Thoracic aorta (tissue), 2 donors: Measurements from ENCODE around the gene NR2E1. TPM values are rescaled to one million over a fixed set of nuclear protein-coding genes. Genes with fewer than 3 reads are reported as not detected.

Experiments
- ATAC-seq: fragments of 150-250 bp; one replicate; pipeline ENCODE4 v1.8.0; 2017; ENCODE audit warnings: low read depth; ENCODE audit not compliant: insufficient number of reproducible peaks, low FRiP score
- DNase-seq: peaks from one replicate; pipeline ENCODE4 v3.0.0-alpha.2; 2020; ENCODE audit warnings: low spot score
- H3K27ac ChIP-seq, 2 donors: fragments of 200-600 bp; sonication (generic); 1 replicate in 1 of 2; 2 replicates in 1 of 2; pipeline ENCODE4 v1.5.1; 2016; ENCODE audit warnings: mild to moderate bottlenecking in 2 of 2, moderate library complexity in 2 of 2
- H3K27me3 ChIP-seq: fragments of 200-600 bp; sonication (generic); replicated peaks from 2 replicates; pipeline ENCODE4 v1.6.0; 2016; ENCODE audit warnings: mild to moderate bottlenecking; ENCODE audit not compliant: insufficient read depth
- H3K36me3 ChIP-seq: fragments of 200-600 bp; sonication (generic); one replicate; pipeline ENCODE4 v1.5.1; 2016
- H3K4me1 ChIP-seq, 2 donors: fragments of 200-600 bp; sonication (generic); 1 replicate in 1 of 2; 2 replicates in 1 of 2; pipeline versions ENCODE4 v1.5.1 to v1.6.0; 2016; ENCODE audit warnings: low read depth in 2 of 2, mild to moderate bottlenecking in 1 of 2; ENCODE audit not compliant: control insufficient read depth in 1 of 2
- H3K4me3 ChIP-seq: fragments of 200-600 bp; sonication (generic); 2 replicates; pipeline ENCODE4 v1.5.1; 2016; ENCODE audit warnings: mild to moderate bottlenecking
- H3K9me3 ChIP-seq: fragments of 200-600 bp; sonication (generic); 2 replicates; pipeline ENCODE4 v1.5.1; 2016
- CTCF ChIP-seq: fragments of 200-600 bp; sonication (generic); IDR thresholded peaks from one replicate; pipeline ENCODE4 v1.5.1; 2019; ENCODE audit warnings: antibody characterized with exemption
- total RNA-seq, 2 donors: library from RNA; depleted of rRNA; stranded (reverse); fragments of >200 nt; gene quantifications; one replicate each; pipeline versions ENCODE4 v1.1.0 to v1.2.3, GENCODE V29; 2016

Gene NR2E1
- total RNA-seq, 2 donors from 2014 or later, result not detected

GRCh38 chr6:108161724-108162282, 4.0 kb upstream of the NR2E1 start:
- Histone ChIP-seq H3K4me3 (no peak overlapping the region), H3K4me1 (peaks cover 23 to 42% of the 10 kb centered on the region in 2 donors), H3K27ac (no peak overlapping the region), H3K9me3 (no peaks in the 10 kb centered on the region), H3K27me3 (peaks cover 23% of the 10 kb centered on the region), H3K36me3 (no peaks in the 10 kb centered on the region)
- no peak for DNase-seq
- ATAC-seq, result no peak
- no peak for TF ChIP-seq CTCF

GRCh38 chr6:108163267-108163643, 2.6 kb upstream of the NR2E1 start:
- Histone ChIP-seq H3K9me3 (no peaks in the 10 kb centered on the region), H3K36me3 (no peaks in the 10 kb centered on the region), H3K27ac (no peak overlapping the region), H3K4me1 (peaks cover 19 to 35% of the 10 kb centered on the region in 2 donors), H3K4me3 (no peak overlapping the region), H3K27me3 (peaks cover 27% of the 10 kb centered on the region)
- DNase-seq (no peak), ATAC-seq (no peak)
- TF ChIP-seq CTCF, result no peak

GRCh38 chr6:108163644-108164542, 1.9 kb upstream of the NR2E1 start:
- no peak overlapping the region for H3K4me3 ChIP-seq
- no peak for ATAC-seq

GRCh38 chr6:108164543-108164814, 1.3 kb upstream of the NR2E1 start:
- Histone ChIP-seq H3K36me3 (no peaks in the 10 kb centered on the region), H3K4me1 (peaks cover 26 to 47% of the 10 kb centered on the region in 2 donors), H3K9me3 (no peaks in the 10 kb centered on the region), H3K4me3 (peak overlapping the region; percentile 49), H3K27ac (no peak overlapping the region), H3K27me3 (peaks cover 31% of the 10 kb centered on the region)
- ATAC-seq, result no peak
- no peak for DNase-seq
- TF ChIP-seq CTCF, result no peak

More at GRCh38 chr6:108163644-108164542, 1.9 kb upstream of the NR2E1 start:
- TF ChIP-seq CTCF, result no peak
- peaks cover 22 to 41% of the 10 kb centered on the region in 2 donors for H3K4me1 ChIP-seq
- no peak overlapping the region for H3K27ac ChIP-seq
- H3K9me3 ChIP-seq, result no peaks in the 10 kb centered on the region
- DNase-seq, result no peak
- H3K36me3 ChIP-seq, result no peaks in the 10 kb centered on the region
- H3K27me3 ChIP-seq, result peaks cover 27% of the 10 kb centered on the region

GRCh38 chr6:108164815-108165706, 761 bp upstream of the NR2E1 start:
- Histone ChIP-seq H3K4me3 (peak overlapping the region; percentile 49), H3K27me3 (peaks cover 33% of the 10 kb centered on the region), H3K9me3 (no peaks in the 10 kb centered on the region), H3K4me1 (peaks cover 26 to 47% of the 10 kb centered on the region in 2 donors), H3K27ac (no peak overlapping the region), H3K36me3 (no peaks in the 10 kb centered on the region)
- no peak for DNase-seq
- no peak for ATAC-seq
- no peak for TF ChIP-seq CTCF
